Endothelial cell of umbilical vein (primary cell): ENCODE data around the gene SEC16B. TPM values are rescaled to one million over a fixed set of nuclear protein-coding genes. Genes with fewer than 3 reads are reported as not detected.

Source experiments
- BruUV-seq: library from RNA; stranded (reverse); fragments of 400-500 nt; replicated peaks from 2 replicates; lab custom pipeline; 2021; lab: Mats Ljungman, UMichigan
- CTCF ChIA-PET: fragments of 300-600, 350-600 bp; sonication (Branson Sonifier 250); formaldehyde crosslinking; loops from one replicate; lab custom pipeline; 2021; ENCODE audit warnings: antibody characterized with exemption, inconsistent platforms; lab: Charles Lee
- POLR2A ChIA-PET: fragments of 300-600, 350-600 bp; sonication (Branson Sonifier 250); formaldehyde crosslinking; loops from one replicate; lab custom pipeline; 2021; ENCODE audit warnings: antibody characterized with exemption, inconsistent platforms; lab: Charles Lee
- DNase-seq: peaks from one replicate; pipeline ENCODE4 v3.0.0-alpha.2; 2011; ENCODE audit warnings: low read depth, low spot score
- FAIRE-seq: peaks from 2 replicates; lab custom pipeline; 2011; peaks lifted over from hg19 to GRCh38; lab: Jason Lieb, UNC
- H2AFZ ChIP-seq: 2 replicates; pipeline ENCODE4 v1.6.0; 2012; ENCODE audit warnings: low read depth, low read length, control low read depth, inconsistent platforms
- H3K27ac ChIP-seq: 2 replicates; pipeline ENCODE4 v1.5.1; 2011; ENCODE audit warnings: low read depth, mild to moderate bottlenecking, control low read depth, low read length, moderate library complexity; ENCODE audit not compliant: insufficient read depth
- H3K27me3 ChIP-seq, 2 experiments: 2 replicates each; pipeline versions ENCODE4 v1.6.0 to v1.6.1; 2011; ENCODE audit warnings: low read length in 2 of 2, mixed read lengths in 1 of 2; ENCODE audit not compliant: control insufficient read depth in 2 of 2, insufficient read depth in 2 of 2
- H3K36me3 ChIP-seq, 2 experiments: 2 replicates in 1 of 2; 3 replicates in 1 of 2; pipeline ENCODE4 v1.5.1; 2011; ENCODE audit warnings: low read length in 2 of 2, mild to moderate bottlenecking in 1 of 2, moderate library complexity in 1 of 2; ENCODE audit not compliant: control insufficient read depth in 2 of 2, insufficient read depth in 2 of 2; ENCODE audit errors: extremely low read depth in 1 of 2
- H3K4me1 ChIP-seq: 3 replicates; pipeline ENCODE4 v1.5.1; 2011; ENCODE audit warnings: mild to moderate bottlenecking, low read length; ENCODE audit not compliant: control insufficient read depth, insufficient read depth; ENCODE audit errors: extremely low read depth
- H3K4me2 ChIP-seq: 2 replicates; pipeline ENCODE4 v1.6.1; 2011; ENCODE audit warnings: low read length, control low read depth, mixed read lengths; ENCODE audit not compliant: insufficient read depth
- H3K4me3 ChIP-seq, 3 experiments: fragments of 200-600 bp in 1 of 3; sonication (generic), shearing (Covaris generic) in 1 of 3; replicated peaks in 1 of 3; 2 replicates each; pipeline ENCODE4 v1.5.1; 2011 to 2016; ENCODE audit warnings: control low read depth in 3 of 3, low read length in 3 of 3, mild to moderate bottlenecking in 2 of 3, inconsistent platforms in 1 of 3, low read depth in 1 of 3, moderate library complexity in 1 of 3; ENCODE audit not compliant: insufficient read depth in 1 of 3
- H3K79me2 ChIP-seq: 2 replicates; pipeline ENCODE4 v1.6.0; 2012; ENCODE audit warnings: low read length, inconsistent platforms; ENCODE audit not compliant: control insufficient read depth, insufficient read depth
- H3K9ac ChIP-seq: replicated peaks from 2 replicates; pipeline ENCODE3; 2011; ENCODE audit warnings: low read length, control low read depth; ENCODE audit not compliant: insufficient read depth; ENCODE audit errors: extremely low read depth
- H3K9me1 ChIP-seq: replicated peaks from 3 replicates; pipeline ENCODE4 v1.6.0; 2011; ENCODE audit warnings: mild to moderate bottlenecking, low read length; ENCODE audit not compliant: control insufficient read depth, insufficient read depth; ENCODE audit errors: extremely low read depth
- H3K9me3 ChIP-seq: replicated peaks from 2 replicates; pipeline ENCODE4 v1.5.1; 2012; ENCODE audit warnings: low read length, inconsistent platforms; ENCODE audit not compliant: control insufficient read depth, insufficient read depth
- H4K20me1 ChIP-seq: replicated peaks from 2 replicates; pipeline ENCODE3; 2011; ENCODE audit warnings: mild to moderate bottlenecking, low read length; ENCODE audit not compliant: control insufficient read depth, insufficient read depth; ENCODE audit errors: extremely low read depth
- EZH2 ChIP-seq: IDR thresholded peaks from 2 replicates; pipeline ENCODE4 v1.6.1; 2012; ENCODE audit warnings: borderline replicate concordance, low read depth, mild to moderate bottlenecking, moderate library complexity, low read length, inconsistent platforms; ENCODE audit not compliant: severe bottlenecking
- FOS ChIP-seq: IDR thresholded peaks from 2 replicates; pipeline ENCODE4 v1.6.1; 2011; ENCODE audit warnings: mild to moderate bottlenecking, low read length, moderate library complexity, borderline replicate concordance; ENCODE audit not compliant: insufficient read depth
- GATA2 ChIP-seq: IDR thresholded peaks from 2 replicates; pipeline ENCODE4 v1.7.0; 2011; ENCODE audit warnings: low read depth, mild to moderate bottlenecking, moderate library complexity, mixed read lengths, low read length; ENCODE audit not compliant: insufficient read length, insufficient read depth
- JUN ChIP-seq: IDR thresholded peaks from 2 replicates; pipeline ENCODE4 v1.6.1; 2011; ENCODE audit warnings: borderline replicate concordance, low read depth; ENCODE audit not compliant: insufficient read length, insufficient read depth
- MAX ChIP-seq: IDR thresholded peaks from 2 replicates; pipeline ENCODE4 v1.6.1; 2011; ENCODE audit not compliant: insufficient read depth, insufficient read length
- MYC ChIP-seq: IDR thresholded peaks from one replicate; pipeline ENCODE4 v1.6.1; 2011; ENCODE audit warnings: mild to moderate bottlenecking, low read depth, low read length
- POLR2A ChIP-seq: IDR thresholded peaks from 2 replicates; pipeline ENCODE4 v1.6.1; 2012; ENCODE audit warnings: low read depth, mild to moderate bottlenecking, control low read depth, low read length
- POLR2AphosphoS5 ChIP-seq: IDR thresholded peaks from 2 replicates; pipeline ENCODE4 v1.6.1; 2012; ENCODE audit warnings: low read depth, mild to moderate bottlenecking, control low read depth, low read length, moderate library complexity; ENCODE audit not compliant: insufficient read depth
- dilution Hi-C: fragments of 300-500 bp; cut with MboI; formaldehyde crosslinking; loops from one replicate; pipeline ENCODE4 v1.15.0; 2019; ENCODE audit warnings: low sequenced_read_pairs; ENCODE audit not compliant: extremely low pct_ligation_motif_present
- intact Hi-C: fragments of 100-400 bp; cut with micrococcal nuclease; formaldehyde crosslinking; loops from one replicate; pipeline ENCODE4 v1.10.0; 2022
- polyA plus RNA-seq, 4 experiments: library from polyadenylated mRNA; depleted of rRNA in 3 of 4; stranded (reverse) in 3 of 4; unstranded in 1 of 4; fragments of >200 nt; gene quantifications; 2 replicates each; pipeline versions ENCODE4 v1.2.1 to v1.2.3, GENCODE V29; 2011 to 2012; ENCODE audit warnings: missing spikeins in 1 of 4
- total RNA-seq: library from RNA; stranded (reverse); gene quantifications from 2 replicates; pipeline ENCODE4 v1.2.3, GENCODE V29; 2021

The SEC16B gene
- total and polyA plus RNA-seq, 2 donors (not counting 3 experiments of a cell fraction or from before 2014, with no cell fraction given) = 0.44 to 0.58 TPM

- ChIA-PET POLR2A (no interaction called here), CTCF (no interaction called here)
- Histone ChIP-seq H3K27me3 (peaks cover 4 to 7% of the 10 kb centered on the region in 2 experiments), H3K9me3 (no peaks in the 10 kb centered on the region), H3K9ac (no peak overlapping the region), H3K27ac (no peak overlapping the region), H3K9me1 (no peaks in the 10 kb centered on the region), H2AFZ (no peak overlapping the region), H3K79me2 (no peaks in the 10 kb centered on the region), H3K4me3 (no peak overlapping the region), H3K4me1 (no peaks in the 10 kb centered on the region), H3K4me2 (no peak overlapping the region), H3K36me3 (no peaks in the 10 kb centered on the region), H4K20me1 (no peaks in the 10 kb centered on the region)
- dilution Hi-C loops (no loop called here), intact Hi-C loops (no loop called here)
- TF ChIP-seq FOS = no peak
- no peak for TF ChIP-seq GATA2
- TF ChIP-seq MAX = no peak
- TF ChIP-seq POLR2AphosphoS5 = no peak
- no peak for FAIRE-seq
- DNase-seq = no peak
- no TSS peak for BruUV-seq
Measured at GRCh38 chr1:177909416-177909815, 60.4 kb downstream of the SEC16B start.

- dilution Hi-C loops = no loop called here
- H3K27me3 ChIP-seq = peaks cover 4 to 7% of the 10 kb centered on the region in 2 experiments
- H3K79me2 ChIP-seq = no peaks in the 10 kb centered on the region
- BruUV-seq = no TSS peak
- no peaks in the 10 kb centered on the region for H3K36me3 ChIP-seq
- no peak for DNase-seq
- no peaks in the 10 kb centered on the region for H3K9me3 ChIP-seq
- ChIA-PET POLR2A (no interaction called here), CTCF (interaction anchor here (1.2 to 2.3 kb wide), 3 partner anchors 9 to 1008 kb away, joined by 3 to 9 read pairs (median 4); no protein-coding TSS in a partner anchor)
- H3K9ac ChIP-seq = no peak overlapping the region
- no peak overlapping the region for H3K4me2 ChIP-seq
- H3K4me1 ChIP-seq = no peaks in the 10 kb centered on the region
- intact Hi-C loops = no loop called here
- H4K20me1 ChIP-seq = no peaks in the 10 kb centered on the region
- no peak overlapping the region for H3K4me3 ChIP-seq
- H3K27ac ChIP-seq = no peak overlapping the region
- H3K9me1 ChIP-seq = no peaks in the 10 kb centered on the region
- no peak for FAIRE-seq
- TF ChIP-seq JUN (no peak), MYC (no peak), EZH2 (no peak), POLR2A (no peak)
- H2AFZ ChIP-seq = no peak overlapping the region
Measured at GRCh38 chr1:177907000-177907399, 62.9 kb downstream of the SEC16B start.
